SK-N-SH (cell line): Measurements from ENCODE around the gene TRAIP. TPM values are rescaled to one million over a fixed set of nuclear protein-coding genes. Genes with fewer than 3 reads are reported as not detected.

Experiments
- CTCF ChIA-PET: fragments of 300-600, 350-600 bp; formaldehyde crosslinking; extraction: SDS; loops from one replicate; lab custom pipeline; 2021; lab: Yijun Ruan, JAX
- POLR2A ChIA-PET: fragments of 350-600 bp; sonication (Branson Sonifier 250); formaldehyde crosslinking; extraction: SDS; loops from one replicate; lab custom pipeline; 2020; ENCODE audit warnings: antibody characterized with exemption, inconsistent platforms; lab: Yijun Ruan, JAX
- DNase-seq: peaks from one replicate; pipeline ENCODE4 v3.0.0; 2012
- H2AFZ ChIP-seq: fragments of 200-600 bp; sonication (generic); 2 replicates; pipeline ENCODE4 v1.8.1; 2016; ENCODE audit warnings: antibody characterized with exemption, mild to moderate bottlenecking, low read depth
- H3F3A ChIP-seq: fragments of 200-600 bp; sonication (generic); replicated peaks from 2 replicates; pipeline ENCODE3; 2016; ENCODE audit warnings: antibody characterized with exemption, mild to moderate bottlenecking; ENCODE audit not compliant: insufficient read depth
- H3K27ac ChIP-seq, 2 experiments: fragments of 200-500 bp in 1 of 2; fragments of 200-600 bp in 1 of 2; sonication (Bioruptor generic) in 1 of 2; sonication (generic), shearing (Covaris generic) in 1 of 2; 2 replicates each; pipeline versions ENCODE4 v1.5.1 to v1.6.1; 2014 to 2016; ENCODE audit warnings: low read depth in 2 of 2, inconsistent platforms in 1 of 2, low read length in 1 of 2, mild to moderate bottlenecking in 1 of 2, mixed read lengths in 1 of 2
- H3K27me3 ChIP-seq: fragments of 200-600 bp; sonication (generic), shearing (Covaris generic); 2 replicates; pipeline ENCODE4 v1.6.1; 2016; ENCODE audit warnings: mixed run types; ENCODE audit not compliant: insufficient read depth
- H3K36me3 ChIP-seq, 2 experiments: fragments of 200-500 bp in 1 of 2; fragments of 200-600 bp in 1 of 2; sonication (Bioruptor generic) in 1 of 2; sonication (generic) in 1 of 2; replicated peaks in 1 of 2; 2 replicates each; pipeline versions ENCODE3 to v1.5.1; 2014 to 2016; ENCODE audit warnings: low read length in 1 of 2, mild to moderate bottlenecking in 1 of 2; ENCODE audit not compliant: insufficient read depth in 2 of 2, control insufficient read depth in 1 of 2
- H3K4me1 ChIP-seq, 2 experiments: fragments of 200-500 bp in 1 of 2; fragments of 200-600 bp in 1 of 2; sonication (Bioruptor generic) in 1 of 2; sonication (generic), shearing (Covaris generic) in 1 of 2; 2 replicates each; pipeline versions ENCODE4 v1.5.1 to v1.6.1; 2014 to 2016; ENCODE audit warnings: low read depth in 1 of 2, low read length in 1 of 2, mixed run types in 1 of 2; ENCODE audit not compliant: insufficient read depth in 2 of 2, control insufficient read depth in 1 of 2
- H3K4me2 ChIP-seq: fragments of 200-600 bp; sonication (generic), shearing (Covaris generic); 2 replicates; pipeline ENCODE4 v1.6.1; 2017; ENCODE audit warnings: mixed run types
- H3K4me3 ChIP-seq, 2 experiments: fragments of 200-500 bp in 1 of 2; fragments of 200-600 bp in 1 of 2; sonication (Bioruptor generic) in 1 of 2; sonication (generic), shearing (Covaris generic) in 1 of 2; 2 replicates each; pipeline versions ENCODE4 v1.5.1 to v1.8.1; 2014 to 2016; ENCODE audit warnings: low read depth in 2 of 2, inconsistent platforms in 1 of 2, low read length in 1 of 2, mild to moderate bottlenecking in 1 of 2, mixed read lengths in 1 of 2, moderate library complexity in 1 of 2
- H3K79me2 ChIP-seq: fragments of 200-600 bp; sonication (generic); 2 replicates; pipeline ENCODE4 v1.8.1; 2017; ENCODE audit warnings: mild to moderate bottlenecking; ENCODE audit not compliant: insufficient read depth
- H3K9ac ChIP-seq: fragments of 200-600 bp; sonication (generic); 2 replicates; pipeline ENCODE4 v1.6.1; 2017; ENCODE audit warnings: mixed run types
- H3K9me2 ChIP-seq: fragments of 200-600 bp; sonication (generic); 2 replicates; pipeline ENCODE4 v1.6.1; 2017; ENCODE audit warnings: mixed run types
- H3K9me3 ChIP-seq: fragments of 200-600 bp; sonication (generic); 2 replicates; pipeline ENCODE4 v1.6.1; 2017; ENCODE audit warnings: mixed run types, mild to moderate bottlenecking, moderate library complexity
- H4K20me1 ChIP-seq: fragments of 200-600 bp; sonication (generic); 2 replicates; pipeline ENCODE4 v1.6.1; 2017; ENCODE audit warnings: mild to moderate bottlenecking, mixed run types; ENCODE audit not compliant: insufficient read depth
- CHD2 ChIP-seq: fragments of 150-350 bp; IDR thresholded peaks from 2 replicates; pipeline ENCODE4 v1.6.1; 2018; ENCODE audit warnings: low read length; ENCODE audit not compliant: partially characterized antibody
- ELF1 ChIP-seq: IDR thresholded peaks from 2 replicates; pipeline ENCODE4 v1.4.0; 2012
- EP300 ChIP-seq, 2 experiments: IDR thresholded peaks; 2 replicates each; pipeline versions ENCODE4 v1.4.0 to v1.6.1; 2012; ENCODE audit warnings: borderline replicate concordance in 1 of 2, low read depth in 1 of 2, low read length in 1 of 2
- EZH2phosphoT487 ChIP-seq: fragments of 200-600 bp; sonication (generic); IDR thresholded peaks from 2 replicates; pipeline ENCODE4 v1.6.1; 2017; ENCODE audit warnings: low read depth, mixed run types, mild to moderate bottlenecking, antibody characterized with exemption, moderate library complexity, borderline replicate concordance
- FOXJ3 ChIP-seq: sonication (generic); formaldehyde crosslinking; IDR thresholded peaks from 2 replicates; pipeline ENCODE4 v1.5.1; 2020; ENCODE audit warnings: mild to moderate bottlenecking, missing genetic modification reagents
- GABPA ChIP-seq: IDR thresholded peaks from 2 replicates; pipeline ENCODE4 v1.4.0; 2012; ENCODE audit warnings: low read depth, mild to moderate bottlenecking
- MAX ChIP-seq: IDR thresholded peaks from 2 replicates; pipeline ENCODE4 v1.4.0; 2012; ENCODE audit warnings: low read depth
- MEF2A ChIP-seq: IDR thresholded peaks from 2 replicates; pipeline ENCODE4 v1.4.0; 2012; ENCODE audit warnings: low read depth, borderline replicate concordance
- MXI1 ChIP-seq: IDR thresholded peaks from 2 replicates; pipeline ENCODE4 v1.6.1; 2012; ENCODE audit warnings: mild to moderate bottlenecking, low read depth, low read length, improper control_type of control experiment
- PBX3 ChIP-seq: IDR thresholded peaks from 2 replicates; pipeline ENCODE4; 2012
- RAD21 ChIP-seq: IDR thresholded peaks from 2 replicates; pipeline ENCODE4 v1.6.1; 2012; ENCODE audit warnings: mild to moderate bottlenecking, low read length
- RCOR1 ChIP-seq: fragments of 150-350 bp; IDR thresholded peaks from 2 replicates; pipeline ENCODE4 v1.6.1; 2017; ENCODE audit warnings: antibody characterized with exemption, low read length
- REST ChIP-seq: IDR thresholded peaks from 2 replicates; pipeline ENCODE4 v1.6.1; 2012; ENCODE audit warnings: mild to moderate bottlenecking, low read depth, low read length, moderate library complexity
- SMC3 ChIP-seq: IDR thresholded peaks from 2 replicates; pipeline ENCODE4 v1.6.1; 2012; ENCODE audit warnings: low read depth, low read length, improper control_type of control experiment
- TAF1 ChIP-seq: IDR thresholded peaks from 2 replicates; pipeline ENCODE4 v1.6.1; 2012; ENCODE audit warnings: low read depth, mild to moderate bottlenecking, low read length, moderate library complexity, borderline replicate concordance
- WGBS: methylation state at CpG from one replicate; pipeline ENCODE4 v1.1.6; 2017; ENCODE audit warnings: low lambda C conversion rate; 5-methylcytosine and 5-hydroxymethylcytosine counted together
- polyA plus RNA-seq, 3 experiments: library from polyadenylated mRNA; depleted of rRNA; stranded (reverse); fragments of >200 nt; gene quantifications; 2 replicates each; pipeline ENCODE4 v1.2.3, GENCODE V29; 2012

Gene TRAIP
- polyA plus RNA-seq, 1 of the 3 experiments (the other 2 are of a cell fraction), result 8.1 TPM

- Histone ChIP-seq H3K36me3 (no peaks in the 10 kb centered on the region), H3K79me2 (no peaks in the 10 kb centered on the region), H3K27me3 (no peaks in the 10 kb centered on the region), H3K27ac (no peak overlapping the region), H3K4me3 (no peak overlapping the region), H3K9me2 (no peaks in the 10 kb centered on the region), H3K4me1 (no peaks in the 10 kb centered on the region), H2AFZ (no peak overlapping the region), H3F3A (no peaks in the 10 kb centered on the region), H3K9ac (no peak overlapping the region), H4K20me1 (no peaks in the 10 kb centered on the region), H3K4me2 (no peak overlapping the region), H3K9me3 (no peaks in the 10 kb centered on the region)
- POLR2A ChIA-PET, result no interaction called here
- TF ChIP-seq REST (no peak), PBX3 (no peak), EP300 (IDR thresholded peaks at IDR 0.05; ENCODE audit: borderline replicate concordance in 1 of 2, low read depth in 1 of 2, low read length in 1 of 2) (no peak), MXI1 (no peak), EZH2phosphoT487 (no peak), ELF1 (no peak), RAD21 (no peak), FOXJ3 (CRISPR knock-in tag) (no peak), SMC3 (no peak), MAX (no peak), RCOR1 (no peak), TAF1 (no peak), GABPA (no peak), CHD2 (no peak), MEF2A (no peak)
- DNase-seq, result no peak
- 38% methylated on average over 3 of the region's 6 CpGs for WGBS
- CTCF ChIA-PET, result interaction anchor here (0.6 to 2.0 kb wide), 7 partner anchors 9 to 343 kb away, joined by 3 to 6 read pairs (median 4); partner anchors contain the start of gene CAMKV
These were observed 25.8 kb upstream of the TRAIP start for GRCh38 chr3:49882166-49882565.
